Ishikawa (cell line): ENCODE measurements around the gene DGKE.
A peak's percentile ranks its signal among the peaks of the same experiment; 100 is the strongest.

Source experiments
- CEBPB ChIP-seq: IDR thresholded peaks from 2 replicates; pipeline ENCODE4 v1.6.1; 2012
- CREB1 ChIP-seq: IDR thresholded peaks from 2 replicates; pipeline ENCODE4 v1.6.1; 2012; ENCODE audit warnings: low read depth
- EGR1 ChIP-seq: IDR thresholded peaks from 2 replicates; pipeline ENCODE4 v1.6.1; 2012
- EP300 ChIP-seq: IDR thresholded peaks from 2 replicates; pipeline ENCODE4 v1.6.1; 2012; ENCODE audit warnings: borderline replicate concordance
- FOXM1 ChIP-seq: IDR thresholded peaks from 2 replicates; pipeline ENCODE4 v1.6.1; 2012; ENCODE audit warnings: low read depth, borderline replicate concordance
- MAX ChIP-seq: IDR thresholded peaks from 2 replicates; pipeline ENCODE4 v1.6.1; 2012
- NFIC ChIP-seq: IDR thresholded peaks from 2 replicates; pipeline ENCODE4 v1.6.1; 2012
- RAD21 ChIP-seq: IDR thresholded peaks from 2 replicates; pipeline ENCODE4 v1.6.1; 2012; ENCODE audit warnings: low read depth
- REST ChIP-seq: IDR thresholded peaks from 2 replicates; pipeline ENCODE4 v1.6.1; 2012; ENCODE audit warnings: low read depth, mild to moderate bottlenecking
- TAF1 ChIP-seq: IDR thresholded peaks from 2 replicates; pipeline ENCODE4 v1.6.1; 2012; ENCODE audit warnings: low read depth, mild to moderate bottlenecking
- TCF12 ChIP-seq: IDR thresholded peaks from 2 replicates; pipeline ENCODE4 v1.6.1; 2012; ENCODE audit warnings: low read depth
- TEAD4 ChIP-seq: IDR thresholded peaks from 2 replicates; pipeline ENCODE4 v1.6.1; 2012
- USF1 ChIP-seq: IDR thresholded peaks from 2 replicates; pipeline ENCODE4 v1.6.1; 2012
- YY1 ChIP-seq: IDR thresholded peaks from 2 replicates; pipeline ENCODE4 v1.6.1; 2012; ENCODE audit warnings: low read depth
- ZBTB7A ChIP-seq: IDR thresholded peaks from 2 replicates; pipeline ENCODE4 v1.6.1; 2012; ENCODE audit warnings: low read depth

The DGKE gene

GRCh38 chr17:56912105-56912999 is 78.4 kb downstream of the DGKE start:
- TF ChIP-seq CREB1 = no peak
- TF ChIP-seq USF1 = no peak
- TF ChIP-seq TAF1 = no peak
- TF ChIP-seq REST = no peak
- TF ChIP-seq TEAD4 = no peak
- no peak for TF ChIP-seq NFIC
- TF ChIP-seq FOXM1 = no peak
- TF ChIP-seq CEBPB = no peak

GRCh38 chr17:56913000-56913311 is 79.0 kb downstream of the DGKE start:
- TF ChIP-seq TCF12 (no peak), YY1 (no peak), REST (no peak), CREB1 (no peak), ZBTB7A (no peak), NFIC (no peak), EP300 (no peak), RAD21 (no peak), TAF1 (no peak)

- TF ChIP-seq YY1 (no peak), NFIC (no peak), FOXM1 (no peak), EGR1 (no peak), EP300 (no peak), MAX (peak; percentile 84), CREB1 (no peak), TAF1 (no peak), TEAD4 (no peak), REST (no peak), RAD21 (no peak), USF1 (0 out of 2 replicates have a peak, but pooled peaks have one; percentile 13), ZBTB7A (no peak)
Observed at GRCh38 chr17:56913353-56913866, 79.5 kb downstream of the DGKE start.

GRCh38 chr17:56913867-56914580 is 80.1 kb downstream of the DGKE start, which contains the start of gene TRIM25:
TRIM25 (minus strand) TSS chr17:56914049; CDS start chr17:56913988, 61 bp downstream.
- TF ChIP-seq TEAD4 (0 out of 2 replicates have a peak, but pooled peaks have one; percentile 9), USF1 (peak; percentile 96), NFIC (no peak), RAD21 (no peak), CREB1 (no peak), YY1 (peak; percentile 57; the same call in 1 of the 2 replicates), REST (no peak), ZBTB7A (peak; percentile 23; the same call in 1 of the 2 replicates), MAX (peak; percentile 45; the same call in 1 of the 2 replicates), EGR1 (no peak), FOXM1 (no peak), EP300 (peak; percentile 14; the same call in 1 of the 2 replicates), TCF12 (0 out of 2 replicates have a peak, but pooled peaks have one; percentile 56), TAF1 (peak; percentile 94), CEBPB (no peak)
